ENCODE measurements around the gene RASGRP1. TPM values are rescaled to one million over a fixed set of nuclear protein-coding genes. Genes with fewer than 3 reads are reported as not detected.

RASGRP1 gene
- total RNA-seq, 1 donor from 2014 or later, result 12.1 TPM

- no peak for DNase-seq (ENCODE audit: low read depth)
Observed at GRCh38 chr15:38460543-38460942, 104.1 kb downstream of the RASGRP1 start.

GRCh38 chr15:38459480-38459879 is 105.1 kb downstream of the RASGRP1 start:
- DNase-seq (ENCODE audit: low read depth), result no peak

GRCh38 chr15:38458646-38459045 is 106.0 kb downstream of the RASGRP1 start:
- DNase-seq (ENCODE audit: low read depth), result no peak

- peak; percentile 23 for DNase-seq (ENCODE audit: low read depth)
Observed at GRCh38 chr15:38455092-38455491, 109.5 kb downstream of the RASGRP1 start.

GRCh38 chr15:38454696-38455090 is 109.9 kb downstream of the RASGRP1 start:
- peak; percentile 40 for DNase-seq (ENCODE audit: low read depth)

GRCh38 chr15:38453971-38454695 is 110.5 kb downstream of the RASGRP1 start, which contains the start of gene FAM98B:
TSS of gene FAM98B (plus strand) at chr15:38454127. CDS start at chr15:38454162, 35 bp downstream.
- peak; percentile 66 for DNase-seq (ENCODE audit: low read depth)

- no peak for DNase-seq (ENCODE audit: low read depth)
Observed at GRCh38 chr15:38441130-38441519, 123.5 kb downstream of the RASGRP1 start.

- DNase-seq (ENCODE audit: low read depth), result peak; percentile 58
Observed at GRCh38 chr15:38440353-38441129, 124.1 kb downstream of the RASGRP1 start.

Other genes with a start within 250 kb of the RASGRP1 start
- 8.3 and 14.3 TPM in 2 replicates for gene FAM98B, start 110.7 kb downstream of the RASGRP1 start, total RNA-seq

All from renal cortical epithelial cell (primary cell).